HEK293 (cell line): ENCODE data around the gene PDGFD.

Experiments
- CTCF ChIA-PET: fragments of 350-600 bp; formaldehyde crosslinking; extraction: SDS; loops from one replicate; lab custom pipeline; 2021; ENCODE audit warnings: antibody characterized with exemption; lab: Yijun Ruan, JAX
- POLR2A ChIA-PET: fragments of 300-600 bp; formaldehyde crosslinking; extraction: SDS; loops from one replicate; lab custom pipeline; 2020; ENCODE audit warnings: antibody characterized with exemption, inconsistent platforms; lab: Yijun Ruan, JAX
- H3K27ac ChIP-seq: fragments of 200-500 bp; sonication (Bioruptor generic); 2 replicates; pipeline ENCODE4 v1.5.1; 2014; ENCODE audit warnings: low read depth, low read length, control low read depth, inconsistent platforms; ENCODE audit errors: extremely low read depth
- H3K36me3 ChIP-seq, 2 experiments: fragments of 200-500 bp in 1 of 2; sonication (Bioruptor generic) in 1 of 2; 1 replicate in 1 of 2; 2 replicates in 1 of 2; pipeline ENCODE4 v1.5.1; 2014 to 2017; ENCODE audit warnings: inconsistent platforms in 2 of 2, low read length in 2 of 2; ENCODE audit not compliant: control insufficient read depth in 2 of 2, insufficient read depth in 1 of 2
- H3K4me1 ChIP-seq: fragments of 200-500 bp; sonication (Bioruptor generic); 2 replicates; pipeline ENCODE4 v1.5.1; 2014; ENCODE audit warnings: mild to moderate bottlenecking, low read length, inconsistent platforms; ENCODE audit not compliant: control insufficient read depth, insufficient read depth
- H3K4me3 ChIP-seq: 2 replicates; pipeline ENCODE4 v1.5.1; 2011; ENCODE audit warnings: low read depth, mild to moderate bottlenecking, control low read depth, low read length, moderate library complexity
- H3K9me3 ChIP-seq: fragments of 200-500 bp; sonication (Bioruptor generic); 2 replicates; pipeline ENCODE4 v1.5.1; 2014; ENCODE audit warnings: low read depth, low read length, inconsistent platforms; ENCODE audit not compliant: control insufficient read depth, insufficient read depth
- AEBP2 ChIP-seq: fragments of 450-650 bp; formaldehyde crosslinking; IDR thresholded peaks from 2 replicates; pipeline ENCODE4 v1.5.1; 2016; ENCODE audit warnings: missing biosample characterization, missing genetic modification characterization, borderline replicate concordance
- GLI2 ChIP-seq: fragments of 450-650 bp; formaldehyde crosslinking; IDR thresholded peaks from 2 replicates; pipeline ENCODE4; 2017; ENCODE audit warnings: missing biosample characterization, missing genetic modification characterization, low read depth, borderline replicate concordance
- GLI4 ChIP-seq: fragments of 450-650 bp; formaldehyde crosslinking; IDR thresholded peaks from 2 replicates; pipeline ENCODE4 v1.5.1; 2016; ENCODE audit warnings: missing biosample characterization, missing genetic modification characterization
- IKZF3 ChIP-seq: fragments of 450-650 bp; IDR thresholded peaks from 2 replicates; pipeline ENCODE4 v1.5.0; 2018; ENCODE audit warnings: missing biosample characterization, mild to moderate bottlenecking, missing genetic modification characterization, moderate library complexity
- OSR2 ChIP-seq: fragments of 450-650 bp; formaldehyde crosslinking; IDR thresholded peaks from 2 replicates; pipeline ENCODE4 v1.5.1; 2016; ENCODE audit warnings: missing biosample characterization, missing genetic modification characterization
- TRIM28 ChIP-seq: IDR thresholded peaks from 2 replicates; pipeline ENCODE4 v1.6.1; 2011; ENCODE audit warnings: low read length, control low read depth, borderline replicate concordance
- ZEB2 ChIP-seq: fragments of 450-650 bp; formaldehyde crosslinking; IDR thresholded peaks from 2 replicates; pipeline ENCODE4 v1.5.1; 2016; ENCODE audit warnings: missing biosample characterization, missing genetic modification characterization
- ZNF112 ChIP-seq: fragments of 450-650 bp; formaldehyde crosslinking; IDR thresholded peaks from 2 replicates; pipeline ENCODE4 v1.5.0; 2017; ENCODE audit warnings: missing biosample characterization, missing genetic modification characterization
- ZNF114 ChIP-seq: fragments of 450-650 bp; formaldehyde crosslinking; IDR thresholded peaks from 2 replicates; pipeline ENCODE4 v1.5.0; 2017; ENCODE audit warnings: missing biosample characterization, missing genetic modification characterization
- ZNF146 ChIP-seq: fragments of 450-650 bp; formaldehyde crosslinking; IDR thresholded peaks from 2 replicates; pipeline ENCODE4 v1.5.1; 2016; ENCODE audit warnings: missing biosample characterization, missing genetic modification characterization
- ZNF221 ChIP-seq: fragments of 450-650 bp; formaldehyde crosslinking; IDR thresholded peaks from 2 replicates; pipeline ENCODE4 v1.5.1; 2017; ENCODE audit warnings: missing biosample characterization, missing genetic modification characterization, borderline replicate concordance
- ZNF248 ChIP-seq: fragments of 450-650 bp; formaldehyde crosslinking; IDR thresholded peaks from 2 replicates; pipeline ENCODE4 v1.5.1; 2017; ENCODE audit warnings: missing biosample characterization, missing genetic modification characterization
- ZNF391 ChIP-seq: fragments of 450-650 bp; formaldehyde crosslinking; IDR thresholded peaks from 2 replicates; pipeline ENCODE4 v1.5.1; 2016; ENCODE audit warnings: low read depth, missing biosample characterization, missing genetic modification characterization, borderline replicate concordance
- ZNF513 ChIP-seq: fragments of 450-650 bp; IDR thresholded peaks from 2 replicates; pipeline ENCODE4 v1.5.1; 2018; ENCODE audit warnings: missing biosample characterization, missing genetic modification characterization
- ZNF561 ChIP-seq: fragments of 450-650 bp; IDR thresholded peaks from 2 replicates; pipeline ENCODE4 v1.5.1; 2018; ENCODE audit warnings: missing biosample characterization, missing genetic modification characterization, borderline replicate concordance
- ZNF701 ChIP-seq: fragments of 450-650 bp; formaldehyde crosslinking; IDR thresholded peaks from 2 replicates; pipeline ENCODE4 v1.5.1; 2016; ENCODE audit warnings: missing biosample characterization, missing genetic modification characterization
- ZNF707 ChIP-seq: fragments of 450-650 bp; formaldehyde crosslinking; IDR thresholded peaks from 2 replicates; pipeline ENCODE4 v1.5.1; 2016; ENCODE audit warnings: missing biosample characterization, missing genetic modification characterization
- ZSCAN30 ChIP-seq: fragments of 450-650 bp; IDR thresholded peaks from 2 replicates; pipeline ENCODE4 v1.5.1; 2018; ENCODE audit warnings: missing biosample characterization, mild to moderate bottlenecking, missing genetic modification characterization, moderate library complexity
- TF ChIP-seq, protein P1 (sequence below): fragments of 450-650 bp; formaldehyde crosslinking; IDR thresholded peaks from 2 replicates; pipeline ENCODE4 v1.5.1; 2016; ENCODE audit warnings: missing biosample characterization, missing genetic modification characterization

PDGFD gene

GRCh38 chr11:104060820-104061219, 103.1 kb downstream of the PDGFD start (continued):
- TF ChIP-seq, protein P1, sequence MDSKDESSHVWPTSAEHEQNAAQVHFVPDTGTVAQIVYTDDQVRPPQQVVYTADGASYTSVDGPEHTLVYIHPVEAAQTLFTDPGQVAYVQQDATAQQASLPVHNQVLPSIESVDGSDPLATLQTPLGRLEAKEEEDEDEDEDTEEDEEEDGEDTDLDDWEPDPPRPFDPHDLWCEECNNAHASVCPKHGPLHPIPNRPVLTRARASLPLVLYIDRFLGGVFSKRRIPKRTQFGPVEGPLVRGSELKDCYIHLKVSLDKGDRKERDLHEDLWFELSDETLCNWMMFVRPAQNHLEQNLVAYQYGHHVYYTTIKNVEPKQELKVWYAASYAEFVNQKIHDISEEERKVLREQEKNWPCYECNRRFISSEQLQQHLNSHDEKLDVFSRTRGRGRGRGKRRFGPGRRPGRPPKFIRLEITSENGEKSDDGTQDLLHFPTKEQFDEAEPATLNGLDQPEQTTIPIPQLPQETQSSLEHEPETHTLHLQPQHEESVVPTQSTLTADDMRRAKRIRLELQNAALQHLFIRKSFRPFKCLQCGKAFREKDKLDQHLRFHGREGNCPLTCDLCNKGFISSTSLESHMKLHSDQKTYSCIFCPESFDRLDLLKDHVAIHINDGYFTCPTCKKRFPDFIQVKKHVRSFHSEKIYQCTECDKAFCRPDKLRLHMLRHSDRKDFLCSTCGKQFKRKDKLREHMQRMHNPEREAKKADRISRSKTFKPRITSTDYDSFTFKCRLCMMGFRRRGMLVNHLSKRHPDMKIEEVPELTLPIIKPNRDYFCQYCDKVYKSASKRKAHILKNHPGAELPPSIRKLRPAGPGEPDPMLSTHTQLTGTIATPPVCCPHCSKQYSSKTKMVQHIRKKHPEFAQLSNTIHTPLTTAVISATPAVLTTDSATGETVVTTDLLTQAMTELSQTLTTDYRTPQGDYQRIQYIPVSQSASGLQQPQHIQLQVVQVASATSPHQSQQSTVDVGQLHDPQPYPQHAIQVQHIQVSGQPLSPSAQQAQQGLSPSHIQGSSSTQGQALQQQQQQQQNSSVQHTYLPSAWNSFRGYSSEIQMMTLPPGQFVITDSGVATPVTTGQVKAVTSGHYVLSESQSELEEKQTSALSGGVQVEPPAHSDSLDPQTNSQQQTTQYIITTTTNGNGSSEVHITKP (tag by site-specific recombination) = no peak
- TF ChIP-seq OSR2 (tag by site-specific recombination) (no peak), ZNF146 (tag by site-specific recombination) (no peak), ZNF221 (tag by site-specific recombination) (no peak)

- Histone ChIP-seq H3K27ac (no peak overlapping the region), H3K36me3 (no peaks in the 10 kb centered on the region), H3K4me1 (no peaks in the 10 kb centered on the region), H3K9me3 (no peaks in the 10 kb centered on the region)
- CTCF ChIA-PET = interaction anchor here (0.5 kb wide), 1 partner anchor 141 kb away, joined by 3 read pairs; no protein-coding TSS in a partner anchor
- TF ChIP-seq TRIM28 (no peak), ZNF248 (tag by site-specific recombination) (no peak), ZNF391 (no peak), GLI2 (tag by site-specific recombination) (no peak), GLI4 (tag by site-specific recombination) (no peak), IKZF3 (tag by site-specific recombination) (no peak), ZSCAN30 (tag by site-specific recombination) (no peak), ZNF701 (tag by site-specific recombination) (no peak), OSR2 (tag by site-specific recombination) (no peak), ZNF146 (tag by site-specific recombination) (no peak), AEBP2 (tag by site-specific recombination) (no peak), ZNF112 (tag by site-specific recombination) (no peak), ZNF513 (no peak), ZNF114 (tag by site-specific recombination) (no peak)
- TF ChIP-seq, all 188 proteins: peak for 0
- H3K4me3 ChIP-seq = no peak overlapping the region
- POLR2A ChIA-PET = interaction anchor here (0.6 kb wide), 1 partner anchor 87 kb away, joined by 3 read pairs; no protein-coding TSS in a partner anchor
These were observed 103.7 kb downstream of the PDGFD start for GRCh38 chr11:104060004-104060794.

DNA sequence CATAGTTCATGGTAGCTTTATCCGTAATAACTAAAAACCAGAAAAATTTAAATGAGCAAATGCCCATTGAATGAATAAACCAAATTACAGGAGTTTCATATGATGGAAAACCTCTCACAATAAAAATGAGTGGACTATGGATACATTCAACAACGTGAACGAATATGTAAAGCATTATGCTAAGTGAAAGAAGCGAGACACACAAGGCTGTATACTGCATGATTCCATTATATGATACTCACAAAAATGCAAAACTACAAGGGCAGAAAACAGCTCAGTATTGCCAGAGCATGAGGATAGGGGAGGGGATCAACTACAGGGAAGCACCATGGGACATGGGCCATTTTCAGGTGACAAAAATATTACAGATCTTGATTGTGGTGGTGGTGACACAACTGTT, 105.3 kb downstream of the PDGFD start:
- Histone ChIP-seq H3K36me3 (no peaks in the 10 kb centered on the region), H3K4me3 (no peak overlapping the region), H3K9me3 (no peaks in the 10 kb centered on the region), H3K27ac (no peak overlapping the region), H3K4me1 (no peaks in the 10 kb centered on the region)
- POLR2A ChIA-PET = no interaction called here
- CTCF ChIA-PET = interaction anchor here (0.7 kb wide), 2 partner anchors 21 to 185 kb away, joined by 3 read pairs; no protein-coding TSS in a partner anchor
- TF ChIP-seq ZNF561 (no peak), AEBP2 (tag by site-specific recombination) (no peak), ZNF707 (tag by site-specific recombination) (no peak), ZEB2 (tag by site-specific recombination) (no peak), GLI2 (tag by site-specific recombination) (no peak)
- TF ChIP-seq, protein P1 (tag by site-specific recombination) = no peak
